ENCODE results near the gene ERMARD.

DNA sequence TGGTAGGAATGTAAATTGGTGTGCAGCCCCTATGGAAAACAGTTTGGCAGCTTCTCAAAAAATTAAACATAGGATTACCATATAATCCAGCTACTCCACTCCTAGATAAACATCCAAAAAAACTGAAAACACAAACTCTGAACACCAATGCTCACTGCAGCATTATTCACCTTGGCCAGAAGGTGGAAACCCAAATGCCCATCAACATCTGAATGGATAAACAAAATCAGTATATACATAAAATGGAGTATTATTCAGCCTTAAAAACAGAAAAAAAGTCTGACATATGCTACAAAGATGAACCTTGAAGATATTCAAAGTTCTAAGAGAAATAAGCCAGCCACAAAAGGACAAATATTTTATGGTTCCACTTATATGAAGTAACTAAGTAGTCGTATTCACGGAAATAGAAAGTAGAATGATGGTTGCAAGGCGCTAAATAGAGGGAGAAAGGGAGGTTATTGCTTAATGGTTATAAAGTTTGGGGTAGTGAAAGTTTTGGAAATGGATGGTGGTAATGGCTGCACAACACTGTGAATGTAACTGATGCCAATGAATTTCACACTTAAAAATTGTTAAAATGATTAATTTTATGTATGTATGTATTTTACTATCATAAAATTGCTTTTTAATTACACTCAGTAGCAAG is 31.1 kb upstream of the ERMARD start:
- TF ChIP-seq, protein P1, sequence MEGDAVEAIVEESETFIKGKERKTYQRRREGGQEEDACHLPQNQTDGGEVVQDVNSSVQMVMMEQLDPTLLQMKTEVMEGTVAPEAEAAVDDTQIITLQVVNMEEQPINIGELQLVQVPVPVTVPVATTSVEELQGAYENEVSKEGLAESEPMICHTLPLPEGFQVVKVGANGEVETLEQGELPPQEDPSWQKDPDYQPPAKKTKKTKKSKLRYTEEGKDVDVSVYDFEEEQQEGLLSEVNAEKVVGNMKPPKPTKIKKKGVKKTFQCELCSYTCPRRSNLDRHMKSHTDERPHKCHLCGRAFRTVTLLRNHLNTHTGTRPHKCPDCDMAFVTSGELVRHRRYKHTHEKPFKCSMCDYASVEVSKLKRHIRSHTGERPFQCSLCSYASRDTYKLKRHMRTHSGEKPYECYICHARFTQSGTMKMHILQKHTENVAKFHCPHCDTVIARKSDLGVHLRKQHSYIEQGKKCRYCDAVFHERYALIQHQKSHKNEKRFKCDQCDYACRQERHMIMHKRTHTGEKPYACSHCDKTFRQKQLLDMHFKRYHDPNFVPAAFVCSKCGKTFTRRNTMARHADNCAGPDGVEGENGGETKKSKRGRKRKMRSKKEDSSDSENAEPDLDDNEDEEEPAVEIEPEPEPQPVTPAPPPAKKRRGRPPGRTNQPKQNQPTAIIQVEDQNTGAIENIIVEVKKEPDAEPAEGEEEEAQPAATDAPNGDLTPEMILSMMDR (IDR thresholded peaks at IDR 0.05; ENCODE audit: insufficient read depth, low read length) = no peak
- TF ChIP-seq SPI1 (IDR thresholded peaks at IDR 0.05; ENCODE audit: borderline replicate concordance, low read depth) = no peak
- no peak for TF ChIP-seq POLR2AphosphoS5 (IDR thresholded peaks at IDR 0.05; ENCODE audit: low read depth)
- no peak for TF ChIP-seq GABPA (IDR thresholded peaks at IDR 0.05; ENCODE audit: low read depth)
- TF ChIP-seq, protein P2, sequence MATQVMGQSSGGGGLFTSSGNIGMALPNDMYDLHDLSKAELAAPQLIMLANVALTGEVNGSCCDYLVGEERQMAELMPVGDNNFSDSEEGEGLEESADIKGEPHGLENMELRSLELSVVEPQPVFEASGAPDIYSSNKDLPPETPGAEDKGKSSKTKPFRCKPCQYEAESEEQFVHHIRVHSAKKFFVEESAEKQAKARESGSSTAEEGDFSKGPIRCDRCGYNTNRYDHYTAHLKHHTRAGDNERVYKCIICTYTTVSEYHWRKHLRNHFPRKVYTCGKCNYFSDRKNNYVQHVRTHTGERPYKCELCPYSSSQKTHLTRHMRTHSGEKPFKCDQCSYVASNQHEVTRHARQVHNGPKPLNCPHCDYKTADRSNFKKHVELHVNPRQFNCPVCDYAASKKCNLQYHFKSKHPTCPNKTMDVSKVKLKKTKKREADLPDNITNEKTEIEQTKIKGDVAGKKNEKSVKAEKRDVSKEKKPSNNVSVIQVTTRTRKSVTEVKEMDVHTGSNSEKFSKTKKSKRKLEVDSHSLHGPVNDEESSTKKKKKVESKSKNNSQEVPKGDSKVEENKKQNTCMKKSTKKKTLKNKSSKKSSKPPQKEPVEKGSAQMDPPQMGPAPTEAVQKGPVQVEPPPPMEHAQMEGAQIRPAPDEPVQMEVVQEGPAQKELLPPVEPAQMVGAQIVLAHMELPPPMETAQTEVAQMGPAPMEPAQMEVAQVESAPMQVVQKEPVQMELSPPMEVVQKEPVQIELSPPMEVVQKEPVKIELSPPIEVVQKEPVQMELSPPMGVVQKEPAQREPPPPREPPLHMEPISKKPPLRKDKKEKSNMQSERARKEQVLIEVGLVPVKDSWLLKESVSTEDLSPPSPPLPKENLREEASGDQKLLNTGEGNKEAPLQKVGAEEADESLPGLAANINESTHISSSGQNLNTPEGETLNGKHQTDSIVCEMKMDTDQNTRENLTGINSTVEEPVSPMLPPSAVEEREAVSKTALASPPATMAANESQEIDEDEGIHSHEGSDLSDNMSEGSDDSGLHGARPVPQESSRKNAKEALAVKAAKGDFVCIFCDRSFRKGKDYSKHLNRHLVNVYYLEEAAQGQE (IDR thresholded peaks at IDR 0.05; ENCODE audit: insufficient replicate concordance, low read depth) = no peak
